IPS-20b (cell line): ENCODE data around the gene C1QTNF6.
"Not testable (repeated sequence)": the region's sequence is repeated elsewhere in the genome, so short reads cannot be mapped to it uniquely, and the experiment has no call there.

Experiments
- H3K27ac ChIP-seq: one replicate; pipeline ENCODE4 v1.5.1; 2013; ENCODE audit warnings: low read length
- H3K27me3 ChIP-seq: 2 replicates; pipeline ENCODE4 v1.6.1; 2013; ENCODE audit warnings: mild to moderate bottlenecking, low read length, inconsistent platforms; ENCODE audit not compliant: insufficient read depth
- H3K36me3 ChIP-seq: 2 replicates; pipeline ENCODE4 v1.6.1; 2013; ENCODE audit warnings: low read depth, mild to moderate bottlenecking, inconsistent platforms, low read length, moderate library complexity; ENCODE audit not compliant: insufficient read depth
- H3K4me1 ChIP-seq: 2 replicates; pipeline ENCODE4 v1.6.1; 2013; ENCODE audit warnings: mild to moderate bottlenecking, control low read depth, inconsistent platforms, low read length, moderate library complexity; ENCODE audit not compliant: insufficient read depth
- H3K4me3 ChIP-seq: 2 replicates; pipeline ENCODE4 v1.5.1; 2013; ENCODE audit warnings: mild to moderate bottlenecking, low read length, inconsistent platforms
- H3K9ac ChIP-seq: 2 replicates; pipeline ENCODE4 v1.6.1; 2013; ENCODE audit warnings: low read depth, mild to moderate bottlenecking, inconsistent platforms, low read length, moderate library complexity
- H3K9me3 ChIP-seq: 2 replicates; pipeline ENCODE4 v1.6.1; 2013; ENCODE audit warnings: mild to moderate bottlenecking, low read depth, low read length, inconsistent platforms; ENCODE audit not compliant: insufficient read depth

The C1QTNF6 gene

DNA sequence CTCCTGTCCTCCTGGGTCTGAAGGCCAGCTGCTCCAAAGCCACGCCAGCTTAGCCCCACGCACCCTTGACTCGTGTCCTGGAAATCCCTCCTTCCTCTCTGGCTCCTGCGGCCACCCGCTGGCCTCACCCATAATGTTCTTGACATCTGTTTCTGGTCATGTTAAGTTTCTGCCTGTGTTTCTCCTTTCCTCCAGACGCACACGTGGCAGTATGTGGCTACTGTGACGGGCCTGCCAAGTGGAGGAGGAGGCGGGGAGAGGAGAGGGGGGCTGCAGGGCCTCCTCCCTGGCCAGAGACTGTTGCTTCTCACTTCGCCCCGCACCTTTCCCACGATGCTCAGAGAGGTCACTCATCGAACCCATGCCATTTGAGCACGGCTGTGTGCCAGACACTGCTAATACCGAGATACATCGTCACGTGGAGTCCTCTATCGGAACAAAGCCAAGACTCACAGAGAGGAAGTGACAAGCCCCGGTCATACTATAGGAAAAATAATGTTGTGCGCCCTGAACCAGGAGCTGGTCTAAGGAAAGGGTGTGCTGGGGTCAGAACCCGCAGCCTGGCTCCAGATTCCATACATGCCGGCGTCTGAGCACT lies 11.5 kb downstream of the C1QTNF6 start:
- no peak overlapping the region for H3K27ac ChIP-seq
- no peak overlapping the region for H3K9ac ChIP-seq
- no peaks in the 10 kb centered on the region for H3K27me3 ChIP-seq
- H3K9me3 ChIP-seq, result no peaks in the 10 kb centered on the region
- H3K4me3 ChIP-seq, result no peak overlapping the region
- no peaks in the 10 kb centered on the region for H3K36me3 ChIP-seq
- peaks cover 8% of the 10 kb centered on the region; the same call in 1 of the 2 replicates for H3K4me1 ChIP-seq

DNA sequence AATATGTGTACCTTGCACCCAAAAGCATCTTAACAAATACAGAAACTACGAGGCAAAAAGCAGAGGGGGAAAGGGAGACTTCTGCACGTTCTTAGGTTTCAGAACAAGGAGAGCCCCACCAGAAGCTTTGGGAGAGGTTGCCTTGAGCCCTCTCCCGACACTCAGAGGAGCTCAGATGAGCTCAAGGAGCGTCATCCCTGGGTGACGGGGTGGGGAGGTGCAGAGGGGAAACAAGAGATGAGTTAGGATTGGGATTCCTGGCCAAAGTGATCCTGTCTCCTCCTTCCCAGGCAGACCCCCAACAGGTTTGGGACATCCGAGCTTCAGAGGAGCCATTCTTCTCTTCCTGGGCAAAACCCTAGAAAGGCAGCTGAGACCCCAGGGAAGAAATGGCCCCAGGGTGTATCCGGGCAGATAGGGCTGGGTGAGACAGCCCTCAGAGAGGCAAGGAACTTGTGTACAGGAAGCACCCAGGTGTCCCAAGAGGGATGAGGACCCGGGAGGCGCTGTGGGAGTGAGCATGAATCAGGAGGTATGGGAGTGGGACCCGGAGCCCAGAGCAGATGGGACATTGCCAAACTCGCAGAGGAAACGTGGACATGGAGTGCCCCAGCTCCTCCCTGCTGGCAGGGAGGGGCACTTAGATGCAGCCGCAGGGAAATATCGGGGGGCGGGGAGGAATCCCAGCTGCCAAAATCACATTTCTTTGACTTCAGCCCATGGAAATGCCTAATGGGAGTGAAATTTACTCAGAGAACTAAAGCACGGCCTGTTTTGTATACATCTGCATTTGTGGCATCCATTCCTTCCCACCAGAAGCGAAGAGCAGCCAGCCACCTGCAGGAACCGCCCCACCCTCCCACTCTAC lies 12.4 kb downstream of the C1QTNF6 start:
- Histone ChIP-seq H3K27me3 (no peaks in the 10 kb centered on the region), H3K4me3 (no peak overlapping the region), H3K36me3 (no peaks in the 10 kb centered on the region), H3K9ac (no peak overlapping the region), H3K27ac (no peak overlapping the region), H3K9me3 (no peaks in the 10 kb centered on the region), H3K4me1 (peaks cover 8% of the 10 kb centered on the region; the same call in 1 of the 2 replicates)

GRCh38 chr22:37174964-37175363 lies 13.1 kb downstream of the C1QTNF6 start:
- no peaks in the 10 kb centered on the region for H3K27me3 ChIP-seq
- H3K9ac ChIP-seq, result no peak overlapping the region
- H3K9me3 ChIP-seq, result no peaks in the 10 kb centered on the region
- H3K4me1 ChIP-seq, result peaks cover 8% of the 10 kb centered on the region; the same call in 1 of the 2 replicates
- H3K36me3 ChIP-seq, result no peaks in the 10 kb centered on the region
- no peak overlapping the region for H3K4me3 ChIP-seq
- no peak overlapping the region for H3K27ac ChIP-seq

GRCh38 chr22:37173709-37174108 lies 14.3 kb downstream of the C1QTNF6 start:
- Histone ChIP-seq H3K9ac (no peak overlapping the region), H3K4me1 (peaks cover 8% of the 10 kb centered on the region; the same call in 1 of the 2 replicates), H3K36me3 (no peaks in the 10 kb centered on the region), H3K27ac (no peak overlapping the region), H3K27me3 (no peaks in the 10 kb centered on the region), H3K4me3 (no peak overlapping the region), H3K9me3 (no peaks in the 10 kb centered on the region)

- Histone ChIP-seq H3K4me3 (no peak overlapping the region), H3K9ac (no peak overlapping the region), H3K36me3 (no peaks in the 10 kb centered on the region), H3K9me3 (no peaks in the 10 kb centered on the region), H3K4me1 (0 out of 2 replicates have a peak, but pooled peaks cover 4% of the 10 kb centered on the region), H3K27me3 (no peaks in the 10 kb centered on the region), H3K27ac (no peak overlapping the region)
Measured at GRCh38 chr22:37172266-37173245, 15.5 kb downstream of the C1QTNF6 start.

- H3K27ac ChIP-seq, result no peak overlapping the region
- H3K36me3 ChIP-seq, result no peaks in the 10 kb centered on the region
- no peak overlapping the region for H3K4me3 ChIP-seq
- peaks cover 6% of the 10 kb centered on the region; the same call in 1 of the 2 replicates for H3K27me3 ChIP-seq
- 0 out of 2 replicates have a peak, but pooled peaks cover 4% of the 10 kb centered on the region for H3K4me1 ChIP-seq
- no peak overlapping the region for H3K9ac ChIP-seq
- no peaks in the 10 kb centered on the region for H3K9me3 ChIP-seq
Measured at GRCh38 chr22:37171662-37172061, 16.4 kb downstream of the C1QTNF6 start.

GRCh38 chr22:37170689-37171405 lies 17.2 kb downstream of the C1QTNF6 start:
- H3K27me3 ChIP-seq, H3K9me3 ChIP-seq, H3K27ac ChIP-seq, H3K36me3 ChIP-seq, H3K4me1 ChIP-seq, H3K9ac ChIP-seq, H3K4me3 ChIP-seq: not testable (repeated sequence)

DNA sequence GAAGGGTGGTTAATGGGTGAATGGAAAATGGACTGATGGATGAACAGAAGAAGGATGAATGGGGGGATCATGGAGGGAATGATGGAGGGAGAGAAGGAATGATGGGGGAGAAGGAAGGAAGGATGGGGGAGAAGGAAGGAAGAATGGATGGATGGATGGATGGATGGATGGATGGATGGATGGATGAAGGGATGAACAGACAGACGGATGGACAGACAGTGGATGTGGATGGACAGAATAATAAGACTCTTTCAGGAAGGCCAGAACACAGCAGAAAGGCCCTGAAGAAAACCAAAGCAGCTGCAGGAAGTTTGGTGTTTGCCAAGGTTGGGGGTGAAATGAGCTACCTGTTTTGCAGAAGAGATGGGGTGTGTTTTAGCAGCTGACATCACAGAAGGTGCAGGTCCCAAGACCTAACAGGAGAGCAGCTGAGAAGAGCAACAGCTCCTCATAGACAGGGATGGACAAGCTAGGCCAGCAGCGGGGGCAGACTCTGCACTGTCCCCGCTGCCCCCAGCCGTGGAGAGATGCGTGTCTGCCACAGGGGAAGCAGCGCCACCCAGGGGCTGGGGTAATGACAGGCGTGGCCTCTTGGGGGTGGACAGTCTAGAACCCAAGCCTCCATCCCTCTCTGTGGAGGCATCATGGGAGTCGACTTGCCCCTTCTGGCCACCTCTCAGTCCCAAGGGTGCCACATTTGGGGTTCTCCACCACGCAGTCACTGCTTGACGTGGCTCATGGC lies 17.9 kb downstream of the C1QTNF6 start:
- Histone ChIP-seq H3K4me1 (0 out of 2 replicates have a peak, but pooled peaks cover 4% of the 10 kb centered on the region), H3K4me3 (no peak overlapping the region), H3K27ac (no peak overlapping the region), H3K36me3 (no peaks in the 10 kb centered on the region), H3K9me3 (no peaks in the 10 kb centered on the region), H3K9ac (no peak overlapping the region), H3K27me3 (peaks cover 7% of the 10 kb centered on the region; the same call in 1 of the 2 replicates)

- Histone ChIP-seq H3K27ac (no peak overlapping the region), H3K27me3 (peaks cover 7% of the 10 kb centered on the region; the same call in 1 of the 2 replicates), H3K36me3 (no peaks in the 10 kb centered on the region), H3K9me3 (no peaks in the 10 kb centered on the region), H3K4me3 (no peak overlapping the region), H3K9ac (no peak overlapping the region), H3K4me1 (0 out of 2 replicates have a peak, but pooled peaks cover 4% of the 10 kb centered on the region)
Measured at GRCh38 chr22:37169406-37169805, 18.6 kb downstream of the C1QTNF6 start.

GRCh38 chr22:37167981-37168647 lies 19.9 kb downstream of the C1QTNF6 start:
- H3K27ac ChIP-seq, result no peak overlapping the region
- no peak overlapping the region for H3K9ac ChIP-seq
- H3K36me3 ChIP-seq, result no peaks in the 10 kb centered on the region
- no peaks in the 10 kb centered on the region for H3K9me3 ChIP-seq
- peaks cover 7% of the 10 kb centered on the region; the same call in 1 of the 2 replicates for H3K27me3 ChIP-seq
- 0 out of 2 replicates have a peak, but pooled peaks cover 4% of the 10 kb centered on the region for H3K4me1 ChIP-seq
- no peak overlapping the region for H3K4me3 ChIP-seq
